GM21717 (cell line): Measurements from ENCODE around the gene HES6.
"Not testable (repeated sequence)": the region's sequence is repeated elsewhere in the genome, so short reads cannot be mapped to it uniquely, and the experiment has no call there.

Source experiments
- ATAC-seq: cut with Tn5 transposase; IDR thresholded peaks from one replicate; pipeline ENCODE4 v1.9.1; 2021; ENCODE audit warnings: mild to moderate bottlenecking, moderate library complexity; ENCODE audit not compliant: unreplicated experiment

HES6 gene

DNA sequence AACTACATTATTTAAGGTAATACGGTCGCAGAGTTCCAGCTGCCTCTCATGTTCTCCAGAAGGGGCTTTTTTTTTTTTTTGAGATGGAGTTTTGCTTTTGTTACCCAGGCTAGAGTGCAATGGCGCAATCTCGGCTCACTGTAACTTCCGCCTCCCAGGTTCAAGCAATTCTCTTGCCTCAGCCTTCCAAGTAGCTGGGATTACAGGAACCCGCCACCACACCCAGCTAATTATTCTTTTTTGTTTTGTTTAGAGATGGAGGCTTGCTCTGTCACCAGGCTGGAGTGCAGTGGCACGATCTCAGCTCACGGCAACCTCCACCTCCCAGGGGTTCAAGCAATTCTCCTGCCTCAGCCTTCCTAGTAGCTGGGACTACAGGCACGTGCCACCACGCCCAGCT, 33.6 kb upstream of the HES6 start:
- ATAC-seq: not testable (repeated sequence)

DNA sequence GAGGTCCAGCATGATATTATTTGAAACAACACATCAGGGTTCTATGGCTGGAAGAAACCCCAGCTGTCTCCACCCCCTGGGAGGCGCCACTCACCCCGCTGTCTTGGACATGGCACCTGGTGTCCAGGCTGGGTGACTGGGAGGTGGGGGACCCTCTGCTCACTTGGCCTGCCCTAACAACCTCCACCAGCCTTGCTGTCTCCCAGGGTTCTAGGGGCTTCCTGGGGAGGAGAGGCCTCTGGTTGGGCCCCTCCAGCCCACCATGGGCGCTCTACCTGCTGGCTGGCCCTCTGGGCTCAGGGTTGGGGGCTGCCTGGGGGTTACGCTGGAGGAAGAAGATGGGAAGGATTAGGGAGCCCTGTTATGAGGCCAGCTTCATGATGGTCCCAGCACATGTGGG, 32.3 kb upstream of the HES6 start:
- ATAC-seq: no peak

- not testable (repeated sequence) for ATAC-seq
Observed at GRCh38 chr2:238271686-238272085, 31.8 kb upstream of the HES6 start.

DNA sequence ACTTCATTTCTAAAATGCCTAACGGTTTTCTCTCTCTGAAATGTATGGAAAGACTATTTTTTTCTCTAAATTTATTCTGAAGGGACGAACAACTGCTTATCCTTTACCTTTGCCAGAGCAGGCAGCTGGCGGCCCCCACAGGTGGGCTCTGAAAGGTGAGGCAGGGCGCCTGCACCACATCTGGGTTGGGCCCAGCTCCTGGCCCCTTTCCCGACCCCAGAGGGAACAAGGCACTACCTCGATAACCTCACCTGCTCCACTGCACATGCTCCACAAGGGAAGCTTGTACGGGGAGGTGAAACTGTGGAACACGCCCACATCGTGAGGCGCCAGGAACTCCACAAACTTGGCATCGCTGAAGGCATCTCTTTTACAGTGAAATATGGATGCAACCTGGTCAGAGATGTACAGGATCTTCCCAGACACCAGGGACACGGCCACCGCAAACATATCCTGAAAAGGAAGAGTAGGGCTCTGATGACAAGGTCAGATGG, 31.3 kb upstream of the HES6 start:
- ATAC-seq: no peak

DNA sequence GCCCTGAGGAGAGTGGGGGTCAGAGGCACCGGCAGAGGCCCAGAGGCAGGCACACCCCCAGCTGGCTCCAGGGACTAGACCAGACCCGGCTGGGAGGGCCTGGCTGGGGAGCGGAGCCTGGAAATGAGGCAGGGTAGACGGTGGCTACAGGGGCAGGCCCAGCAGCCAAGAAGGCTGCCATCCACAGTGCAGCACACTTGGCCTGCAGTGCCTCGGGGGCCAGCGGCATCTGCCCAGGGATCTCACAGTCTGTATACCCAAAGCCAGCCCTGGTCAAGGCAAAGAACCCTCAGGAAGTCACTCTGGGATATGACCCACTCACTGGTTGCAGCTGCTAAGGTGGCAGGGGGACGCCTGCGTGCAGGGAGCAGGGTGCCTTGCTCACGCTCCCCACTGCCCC, 30.8 kb upstream of the HES6 start:
- ATAC-seq: no peak

DNA sequence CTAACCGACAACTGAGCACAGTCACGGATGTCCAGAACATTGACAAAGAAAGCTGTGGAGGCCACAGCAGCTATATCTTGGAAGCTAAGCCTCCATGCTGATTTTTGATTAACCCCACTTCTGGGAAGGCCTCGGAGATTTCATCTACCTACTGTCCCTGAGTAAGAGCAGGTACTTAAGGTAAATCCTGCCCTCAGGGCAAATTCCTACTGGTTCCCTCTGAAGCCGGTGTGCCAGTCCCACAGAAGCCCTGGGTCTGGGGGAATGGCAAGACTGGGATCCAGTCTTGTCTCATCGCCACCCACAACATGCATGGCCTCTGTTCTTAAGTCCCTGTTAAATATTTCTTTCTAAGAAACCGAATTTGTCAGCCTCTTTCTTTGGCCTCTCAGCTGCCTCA, 29.9 kb upstream of the HES6 start:
- no peak for ATAC-seq

- no peak for ATAC-seq
Observed at GRCh38 chr2:238267884-238268680, 28.2 kb upstream of the HES6 start.

GRCh38 chr2:238267341-238267710, 27.5 kb upstream of the HES6 start:
- ATAC-seq: no peak

GRCh38 chr2:238265605-238266004, 25.8 kb upstream of the HES6 start:
- ATAC-seq: no peak

- no peak for ATAC-seq
Observed at GRCh38 chr2:238264072-238264460, 24.2 kb upstream of the HES6 start.

- no peak for ATAC-seq
Observed at GRCh38 chr2:238263204-238264071, 23.6 kb upstream of the HES6 start.

DNA sequence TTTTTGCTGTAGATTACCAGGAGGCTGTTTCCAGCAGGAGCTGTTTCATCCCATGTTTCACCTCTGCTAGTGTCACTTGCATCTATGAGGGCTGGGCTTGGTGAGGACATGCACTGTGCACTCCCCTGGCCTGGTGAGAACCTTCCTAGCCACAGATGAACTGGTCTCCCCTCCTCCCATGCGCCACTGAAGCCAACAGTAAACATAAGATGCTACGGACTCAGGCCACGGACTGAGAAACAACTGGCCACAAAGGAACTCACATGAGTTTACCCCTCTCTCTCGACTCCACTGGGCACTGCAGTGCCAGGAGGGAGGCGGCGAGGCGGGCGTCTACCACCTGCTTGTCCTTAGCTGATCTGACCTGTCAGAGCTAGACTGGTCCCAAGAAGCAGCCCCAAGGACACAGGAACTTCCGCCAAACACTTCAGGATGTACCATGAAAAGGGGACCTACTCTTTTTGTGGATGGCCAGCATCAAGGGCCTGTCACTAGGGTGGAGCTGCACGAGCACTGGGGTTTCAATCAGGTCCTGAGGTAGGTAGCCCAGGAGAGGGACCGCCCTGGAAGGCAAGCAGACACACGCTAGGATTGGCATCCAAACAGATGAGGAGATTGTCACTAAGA, 22.8 kb upstream of the HES6 start:
- no peak for ATAC-seq

- ATAC-seq: no peak
Observed at GRCh38 chr2:238261718-238262375, 22.0 kb upstream of the HES6 start.

- ATAC-seq: no peak
Observed at GRCh38 chr2:238260883-238261282, 21.0 kb upstream of the HES6 start.

GRCh38 chr2:238259061-238260020, 19.5 kb upstream of the HES6 start:
- ATAC-seq: no peak

- ATAC-seq: no peak
Observed at GRCh38 chr2:238257786-238258700, 18.2 kb upstream of the HES6 start.

GRCh38 chr2:238256594-238257104, 16.8 kb upstream of the HES6 start:
- no peak for ATAC-seq

- ATAC-seq: no peak
Observed at GRCh38 chr2:238256111-238256510, 16.3 kb upstream of the HES6 start.

GRCh38 chr2:238255636-238256035, 15.8 kb upstream of the HES6 start:
- no peak for ATAC-seq
